ENCODE data around the gene OR51Q1.

OR51Q1 gene

DNA sequence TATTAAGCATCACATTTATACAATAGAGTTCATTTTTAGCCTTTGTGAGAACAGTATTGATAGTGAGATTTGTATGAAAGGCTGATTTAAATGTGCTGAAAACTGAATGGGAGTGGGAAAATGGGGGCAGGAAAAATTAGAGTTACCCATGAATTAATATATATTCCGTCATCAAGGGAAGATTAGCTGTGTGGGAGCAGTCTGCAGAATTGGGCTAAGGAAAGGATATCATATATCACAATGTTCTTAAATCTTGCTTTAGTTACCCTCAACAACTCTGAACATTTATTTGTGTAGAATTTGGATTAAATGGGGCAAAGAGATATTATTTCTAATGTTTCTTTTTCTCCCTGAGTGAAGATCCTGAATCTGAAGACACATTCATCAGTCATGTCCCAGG lies at the start of gene OR51Q1:
OR51Q1 (plus strand) TSS at position 301 of the 400 bp plus-strand sequence; CDS start at position 391, 90 bp downstream.
- no peak for DNase-seq

DNA sequence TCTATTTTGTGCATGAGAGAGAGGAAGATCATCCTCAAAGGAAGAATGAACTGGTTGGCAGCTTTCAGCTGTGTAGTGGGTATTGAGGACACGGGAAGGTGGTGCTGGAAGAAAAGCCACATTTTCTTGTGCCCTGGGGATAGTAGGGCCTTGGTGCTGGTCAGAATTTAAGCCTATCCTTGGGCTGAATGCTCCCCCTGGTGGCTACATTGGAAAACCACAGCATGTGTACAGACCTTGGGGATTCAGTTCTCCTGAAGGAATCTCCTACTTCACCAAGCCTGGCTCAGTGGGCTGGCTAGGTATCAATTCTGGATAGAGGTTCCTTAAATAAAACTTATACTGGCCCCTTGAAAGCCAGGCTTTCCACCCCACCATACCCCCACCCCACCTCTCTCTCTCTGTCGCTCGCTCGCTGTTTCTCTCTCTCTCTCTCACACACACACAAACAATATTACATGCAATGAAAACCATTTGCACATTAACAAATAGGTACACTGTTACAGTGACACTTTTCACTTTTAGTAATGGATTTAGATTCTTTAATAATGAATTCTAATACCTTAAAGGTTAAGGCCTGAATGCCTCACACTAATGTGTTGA lies 41.1 kb upstream of the OR51Q1 start:
- DNase-seq: peak; percentile 88

- DNase-seq: no peak
These were observed 38.3 kb upstream of the OR51Q1 start, which contains the start of gene OR51M1 for GRCh38 chr11:5383576-5383975. OR51M1 (plus strand) TSS chr11:5383812; CDS start chr11:5389399, 5,587 bp downstream.

GRCh38 chr11:5384335-5384734 lies 37.6 kb upstream of the OR51Q1 start:
- DNase-seq: no peak

DNA sequence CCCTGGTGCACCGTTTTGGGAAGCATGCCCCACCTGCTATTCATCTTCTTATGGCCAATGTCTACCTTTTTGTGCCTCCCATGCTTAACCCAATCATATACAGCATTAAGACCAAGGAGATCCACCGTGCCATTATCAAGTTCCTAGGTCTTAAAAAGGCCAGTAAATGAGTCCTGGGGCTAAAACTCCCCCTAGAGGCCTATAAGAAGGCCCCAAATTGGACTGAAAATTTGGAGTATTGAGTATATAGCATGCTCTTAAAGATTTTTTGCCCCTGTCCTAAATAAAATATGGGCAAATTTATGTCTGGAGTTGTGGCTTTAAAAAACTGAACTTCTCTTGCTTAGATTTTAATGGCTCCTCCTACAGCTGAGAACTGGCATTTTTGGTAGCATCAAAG lies 31.7 kb upstream of the OR51Q1 start:
- DNase-seq: peak; percentile 28

- DNase-seq: no peak
These were observed 27.8 kb upstream of the OR51Q1 start for GRCh38 chr11:5394091-5394490.

DNA sequence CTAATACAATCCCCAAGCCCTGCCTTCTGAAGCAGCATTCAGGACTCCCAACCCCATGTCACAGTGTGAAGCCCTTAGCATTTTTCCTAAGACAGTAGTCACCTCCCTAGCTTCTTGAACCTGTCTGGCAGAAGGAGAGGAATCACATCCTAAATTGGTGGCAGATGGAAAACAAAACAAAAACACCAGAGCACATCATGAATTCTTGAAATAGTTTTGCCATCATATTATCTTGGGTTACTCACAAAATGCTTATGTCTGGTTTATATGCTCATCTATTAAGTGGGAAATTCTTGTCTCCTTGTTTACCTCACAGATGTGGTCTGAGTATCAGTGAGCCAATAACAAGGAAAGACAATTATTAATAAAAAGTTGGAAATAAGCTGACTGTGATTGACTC lies 23.0 kb upstream of the OR51Q1 start:
- DNase-seq: no peak

- no peak for DNase-seq
These were observed 16.7 kb upstream of the OR51Q1 start for GRCh38 chr11:5405173-5405572.

- no peak for DNase-seq
These were observed 918 bp upstream of the OR51Q1 start for GRCh38 chr11:5420993-5421392.

DNA sequence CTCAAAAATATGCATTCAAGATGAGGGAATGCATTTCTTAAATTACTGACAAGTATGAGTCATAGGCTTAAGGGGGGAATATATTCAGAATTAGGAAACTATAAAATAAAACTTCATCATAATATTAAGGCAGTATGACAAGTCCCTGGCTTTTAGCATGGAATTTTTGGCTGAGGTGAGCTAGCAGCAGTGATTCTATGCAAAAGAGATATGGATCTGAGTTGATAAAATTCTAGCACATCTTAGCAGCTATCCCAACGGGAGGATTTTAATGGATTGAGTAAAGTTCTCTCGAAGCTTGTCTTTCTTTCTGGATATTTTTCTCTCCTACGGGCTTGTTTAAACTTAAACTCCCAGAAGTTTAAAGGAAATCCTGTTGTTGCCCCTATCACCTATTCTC lies 1.2 kb downstream of the OR51Q1 start:
- DNase-seq: no peak

DNA sequence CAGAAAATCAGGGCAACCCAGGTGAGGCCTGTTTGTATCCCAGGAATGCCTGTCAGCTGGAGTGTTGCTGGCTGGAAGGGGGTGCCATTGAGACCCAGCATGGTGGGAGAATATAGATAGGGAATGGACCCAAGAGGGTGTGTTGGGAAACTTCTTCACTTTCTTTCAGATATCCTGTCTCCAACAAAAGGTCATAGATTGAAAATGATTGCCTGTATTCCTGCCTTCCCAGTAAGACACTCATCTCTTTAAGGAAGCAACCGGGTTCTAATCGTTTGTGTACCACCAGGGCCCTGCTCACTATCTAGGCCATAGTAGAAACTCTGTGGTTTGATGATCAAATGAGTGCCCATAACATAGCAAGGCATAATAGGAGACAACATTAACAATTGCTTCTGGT lies 19.5 kb downstream of the OR51Q1 start, which contains the start of gene OR51I1:
OR51I1 (minus strand) TSS at position 101 of the 400 bp plus-strand sequence; CDS start at position 101, 0 bp downstream.
- no peak for DNase-seq

GRCh38 chr11:5443835-5444393 lies 22.0 kb downstream of the OR51Q1 start:
- DNase-seq: no peak

DNA sequence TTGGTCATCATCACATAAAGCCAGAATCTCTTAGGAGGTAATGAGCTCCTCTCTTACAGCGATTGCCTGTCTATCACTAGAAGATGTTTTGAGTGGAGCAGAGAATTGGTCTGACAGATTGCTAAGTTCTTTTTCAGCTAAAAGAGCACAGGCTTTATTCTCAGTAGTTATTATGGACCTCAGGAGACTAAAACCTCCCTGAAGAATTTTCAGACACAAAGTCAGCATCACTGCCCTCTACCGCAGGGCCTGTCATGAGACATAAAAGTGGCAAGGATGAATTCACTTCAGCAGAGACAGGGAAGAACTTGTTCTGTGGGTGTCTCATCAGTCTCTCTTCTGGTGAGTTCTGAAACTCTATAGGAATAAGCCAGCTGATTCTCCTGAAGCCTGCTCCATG lies 27.1 kb downstream of the OR51Q1 start, which contains the start of gene OR51I2:
OR51I2 (plus strand) TSS at position 301 of the 400 bp plus-strand sequence. CDS start 4,166 bp downstream, outside the sequence.
- no peak for DNase-seq

- DNase-seq: no peak
These were observed 27.5 kb downstream of the OR51Q1 start for GRCh38 chr11:5449432-5449831.

DNA sequence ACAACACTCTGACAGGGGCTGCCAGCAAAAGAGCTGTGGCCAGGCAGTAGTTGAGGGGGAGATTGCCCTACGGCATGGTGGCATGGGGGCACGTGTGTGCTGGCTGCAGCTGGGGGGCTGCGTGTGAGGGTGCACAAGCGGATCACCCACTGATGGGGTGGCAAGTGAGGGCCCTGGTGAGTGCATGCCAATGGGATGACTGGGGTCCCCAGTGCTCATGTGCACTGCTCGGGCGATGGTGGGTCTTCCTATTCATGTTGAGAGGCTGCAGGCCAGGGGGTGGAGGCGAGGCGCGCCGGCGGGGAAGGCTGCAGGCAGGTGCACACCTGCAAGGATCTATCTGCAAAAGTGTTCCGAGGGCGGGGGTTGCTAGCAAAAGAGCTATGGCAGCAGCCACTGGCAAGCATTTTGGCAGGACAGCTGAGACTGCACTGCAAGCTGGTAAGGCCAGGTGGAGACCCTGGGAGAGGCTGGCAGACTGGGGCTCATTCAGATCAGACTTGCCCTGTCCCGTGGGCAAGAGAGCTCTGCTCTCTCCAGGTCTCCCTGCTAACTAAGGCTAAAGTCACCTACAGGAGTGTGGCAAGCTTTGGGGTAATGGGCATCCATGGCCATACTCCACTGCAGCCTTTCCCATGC lies 39.2 kb downstream of the OR51Q1 start:
- DNase-seq: no peak

- no peak for DNase-seq
These were observed 45.6 kb downstream of the OR51Q1 start for GRCh38 chr11:5467527-5467926.
